Upper lobe of left lung (tissue), 6 donors: ENCODE data around the gene PRDM4. TPM values are rescaled to one million over a fixed set of nuclear protein-coding genes. Genes with fewer than 3 reads are reported as not detected.
"Not testable (repeated sequence)": the region's sequence is repeated elsewhere in the genome, so short reads cannot be mapped to it uniquely, and the experiment has no call there.

Experiments used
- ATAC-seq, 2 donors: fragments of 200-7000 bp; cut with Tn5 transposase; one replicate each; pipeline ENCODE4 v1.9.1; 2022; ENCODE audit warnings: mild to moderate bottlenecking in 2 of 2, moderate library complexity in 2 of 2; ENCODE audit not compliant: low FRiP score in 2 of 2
- DNase-seq, 2 donors: peaks; one replicate each; pipeline ENCODE4 v3.0.0-alpha.2; 2019 to 2020
- H3K27ac ChIP-seq, 4 donors: fragments of 200-600 bp; sonication (generic); one replicate each; pipeline ENCODE4 v1.5.1; 2016 to 2019
- H3K27me3 ChIP-seq, 4 donors: fragments of 200-600 bp; sonication (generic); one replicate each; pipeline ENCODE4 v1.5.1; 2017 to 2019
- H3K36me3 ChIP-seq, 4 donors: fragments of 200-600 bp; sonication (generic); one replicate each; pipeline ENCODE4 v1.5.1; 2016 to 2019
- H3K4me1 ChIP-seq, 4 donors: fragments of 200-600 bp; sonication (generic); one replicate each; pipeline ENCODE4 v1.5.1; 2018 to 2019
- H3K4me3 ChIP-seq, 4 donors: fragments of 200-600 bp; sonication (generic); one replicate each; pipeline ENCODE4 v1.5.1; 2017 to 2019; ENCODE audit warnings: mild to moderate bottlenecking in 2 of 4, moderate library complexity in 1 of 4
- H3K9me3 ChIP-seq, 4 donors: fragments of 200-600 bp; sonication (generic); one replicate each; pipeline ENCODE4 v1.5.1; 2018 to 2019
- CTCF ChIP-seq, 6 experiments: fragments of 450-650 bp in 4 of 6; fragments of 200-600 bp in 2 of 6; sonication (generic) in 2 of 6; IDR thresholded peaks; one replicate each; pipeline ENCODE4 v1.5.1; 2016 to 2019; ENCODE audit warnings: antibody characterized with exemption in 6 of 6
- EP300 ChIP-seq, 4 donors: sonication (generic); formaldehyde crosslinking; IDR thresholded peaks; one replicate each; pipeline ENCODE4 v1.5.1; 2017; ENCODE audit warnings: antibody characterized with exemption in 4 of 4, control low read depth in 2 of 4
- POLR2A ChIP-seq, 4 donors: fragments of 450-650 bp; IDR thresholded peaks; one replicate each; pipeline ENCODE4 v1.5.1; 2016 to 2017; ENCODE audit warnings: antibody characterized with exemption in 4 of 4, mild to moderate bottlenecking in 2 of 4
- POLR2AphosphoS5 ChIP-seq, 2 donors: sonication (generic); formaldehyde crosslinking; IDR thresholded peaks; one replicate each; pipeline ENCODE4 v1.5.1; 2017; ENCODE audit warnings: antibody characterized with exemption in 2 of 2
- WGBS, 2 donors: methylation state at CpG; one replicate each; pipeline ENCODE4 v1.1.5; 2017 to 2018; 5-methylcytosine and 5-hydroxymethylcytosine counted together
- total RNA-seq, 6 donors: library from RNA; depleted of rRNA in 4 of 6; stranded (reverse); fragments of >200 nt in 4 of 6; gene quantifications; one replicate each; pipeline versions ENCODE4 v1.1.0 to v1.2.1, GENCODE V29; 2016 to 2021
- donor health status: DM: no; HTN: no; CAD: no; lungs with moderate emphysema.
- donor health status: DM: no; HTN: yes; CAD: no; lungs with severe emphysema.

PRDM4 gene
- total RNA-seq, 6 donors from 2014 or later, result 23.5 to 40.2 (median 31.1) TPM

DNA sequence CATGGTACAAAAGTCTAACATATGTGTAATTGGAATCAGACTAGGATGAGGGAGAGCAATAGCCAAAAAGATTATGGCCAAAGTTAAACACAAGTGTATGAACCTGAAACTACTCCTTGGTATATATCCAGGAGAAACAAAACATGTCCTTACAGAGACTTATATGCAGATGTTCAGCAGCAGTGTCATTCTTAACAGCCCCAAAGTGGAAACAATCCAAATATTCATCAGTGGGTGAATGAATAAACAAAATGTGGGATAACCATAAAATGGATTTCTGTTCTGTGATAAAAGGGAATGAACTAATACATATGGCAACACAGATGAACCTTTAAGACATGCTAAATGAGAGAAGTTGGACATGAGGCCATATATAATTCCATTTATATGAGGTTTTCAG, 45.2 kb downstream of the PRDM4 start:
- TF ChIP-seq CTCF (IDR thresholded peaks at IDR 0.05), result no peak
- TF ChIP-seq POLR2AphosphoS5 (IDR thresholded peaks at IDR 0.05), result no peak
- TF ChIP-seq POLR2A (IDR thresholded peaks at IDR 0.05), result no peak
- no peak for TF ChIP-seq EP300 (IDR thresholded peaks at IDR 0.05)
- no peak for ATAC-seq

GRCh38 chr12:107705522-107705921, 55.4 kb downstream of the PRDM4 start:
- H3K9me3 ChIP-seq, H3K4me1 ChIP-seq, H3K4me3 ChIP-seq, ATAC-seq, DNase-seq, H3K27me3 ChIP-seq, H3K27ac ChIP-seq: not testable (repeated sequence)
- H3K36me3 ChIP-seq, result peaks cover 23 to 84% (median 68%) of the 10 kb centered on the region in 4 donors
- WGBS, 2 donors, result 96 to 100% methylated on average over 5 of the region's 5 CpGs

More for the DNA sequence above, 45.2 kb downstream of the PRDM4 start:
- no peak overlapping the region for H3K27ac ChIP-seq
- H3K27me3 ChIP-seq, result no peaks in the 10 kb centered on the region
- no peak overlapping the region for H3K4me3 ChIP-seq
- H3K4me1 ChIP-seq, result no peaks in the 10 kb centered on the region
- peaks cover 15 to 49% (median 40%) of the 10 kb centered on the region in 4 donors for H3K36me3 ChIP-seq
- no peak for DNase-seq
- H3K9me3 ChIP-seq, result no peaks in the 10 kb centered on the region

GRCh38 chr12:107704041-107704440, 56.9 kb downstream of the PRDM4 start:
- ATAC-seq (no peak), DNase-seq (no peak)
- TF ChIP-seq POLR2A (IDR thresholded peaks at IDR 0.05) (no peak), POLR2AphosphoS5 (IDR thresholded peaks at IDR 0.05) (no peak), CTCF (IDR thresholded peaks at IDR 0.05) (no peak), EP300 (IDR thresholded peaks at IDR 0.05) (no peak)
- no peak overlapping the region for H3K27ac ChIP-seq
- H3K36me3 ChIP-seq, result peaks cover 36 to 84% (median 68%) of the 10 kb centered on the region in 4 donors
- H3K27me3 ChIP-seq, result no peaks in the 10 kb centered on the region
- no peaks in the 10 kb centered on the region for H3K9me3 ChIP-seq
- 90 to 95% methylated on average over 5 of the region's 5 CpGs for WGBS, 2 donors
- H3K4me3 ChIP-seq, result no peak overlapping the region
- H3K4me1 ChIP-seq, result no peaks in the 10 kb centered on the region

DNA sequence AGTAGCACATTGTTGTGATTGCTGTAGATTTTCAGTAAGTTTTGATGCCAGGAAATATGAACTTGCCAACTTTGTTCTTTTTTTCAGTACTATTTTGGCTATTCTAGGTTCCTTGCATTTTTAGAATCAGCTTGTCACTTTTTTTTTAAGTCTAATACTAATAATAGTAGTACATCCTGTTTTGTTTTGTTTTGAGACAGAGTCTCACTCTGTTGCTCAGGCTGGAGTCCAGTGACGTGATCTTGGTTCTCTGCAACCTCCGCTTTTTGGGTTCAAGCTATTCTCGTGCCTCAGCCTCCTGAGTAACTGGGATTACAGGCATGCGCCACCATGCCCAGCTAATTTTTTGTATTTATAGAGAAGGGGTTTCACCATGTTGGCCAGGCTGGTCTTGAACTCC, 58.8 kb downstream of the PRDM4 start:
- Histone ChIP-seq H3K9me3 (no peaks in the 10 kb centered on the region), H3K27ac (no peak overlapping the region), H3K4me1 (no peaks in the 10 kb centered on the region), H3K36me3 (peaks cover 48 to 88% (median 73%) of the 10 kb centered on the region in 4 donors), H3K27me3 (no peaks in the 10 kb centered on the region), H3K4me3 (no peak overlapping the region)
- DNase-seq (no peak), ATAC-seq (no peak)
- TF ChIP-seq POLR2A (IDR thresholded peaks at IDR 0.05), result no peak
- no peak for TF ChIP-seq EP300 (IDR thresholded peaks at IDR 0.05)
- TF ChIP-seq CTCF (IDR thresholded peaks at IDR 0.05), result no peak
- TF ChIP-seq POLR2AphosphoS5 (IDR thresholded peaks at IDR 0.05), result no peak
- WGBS, 2 donors, result 94 to 97% methylated on average over 4 of the region's 4 CpGs

GRCh38 chr12:107695772-107696171, 65.2 kb downstream of the PRDM4 start:
- not testable (repeated sequence) for H3K4me1 ChIP-seq, DNase-seq, H3K4me3 ChIP-seq, H3K27me3 ChIP-seq, H3K27ac ChIP-seq, ATAC-seq, H3K9me3 ChIP-seq
- WGBS, 2 donors, result 83 to 95% methylated on average over 2 of the region's 2 CpGs
- H3K36me3 ChIP-seq, result peaks cover 59 to 94% (median 89%) of the 10 kb centered on the region in 4 donors
